ENCODE data around the gene ZNF280C. TPM values are rescaled to one million over a fixed set of nuclear protein-coding genes. Genes with fewer than 3 reads are reported as not detected.

ZNF280C gene
- total RNA-seq, 4 donors from 2014 or later: 3.1 to 5.5 (median 4.2) TPM

- no peak for TF ChIP-seq CTCF (IDR thresholded peaks at IDR 0.05; ENCODE audit: low read depth)
Measured at GRCh38 chrX:130167040-130167439, 101.7 kb downstream of the ZNF280C start.

GRCh38 chrX:130166503-130166777, 102.3 kb downstream of the ZNF280C start:
- TF ChIP-seq CTCF (IDR thresholded peaks at IDR 0.05; ENCODE audit: low read depth): no peak

GRCh38 chrX:130165703-130166502, 102.8 kb downstream of the ZNF280C start, which contains the start of gene AIFM1:
AIFM1 (minus strand) TSS chrX:130165841; CDS start chrX:130165656, 185 bp downstream.
- no peak for TF ChIP-seq CTCF (IDR thresholded peaks at IDR 0.05; ENCODE audit: low read depth)

- TF ChIP-seq CTCF (IDR thresholded peaks at IDR 0.05; ENCODE audit: low read depth): no peak
Measured at GRCh38 chrX:130165181-130165702, 103.5 kb downstream of the ZNF280C start.

GRCh38 chrX:130163398-130163797, 105.3 kb downstream of the ZNF280C start:
- TF ChIP-seq CTCF (IDR thresholded peaks at IDR 0.05; ENCODE audit: low read depth): no peak

- no peak for TF ChIP-seq CTCF (IDR thresholded peaks at IDR 0.05; ENCODE audit: low read depth)
Measured at GRCh38 chrX:130162094-130162735, 106.5 kb downstream of the ZNF280C start.

GRCh38 chrX:130159776-130160175, 108.9 kb downstream of the ZNF280C start:
- TF ChIP-seq CTCF (IDR thresholded peaks at IDR 0.05; ENCODE audit: low read depth): no peak
